ENCODE results near the gene KIF13A. TPM values are rescaled to one million over a fixed set of nuclear protein-coding genes. Genes with fewer than 3 reads are reported as not detected.
A peak's percentile ranks its signal among the peaks of the same experiment; 100 is the strongest.

Gene KIF13A
- total and polyA plus RNA-seq, 9 of the 15 experiments (the other 6 are each of a cell fraction or from before 2014, with no cell fraction given): 3.6 to 44.3 (median 29.7) TPM

DNA sequence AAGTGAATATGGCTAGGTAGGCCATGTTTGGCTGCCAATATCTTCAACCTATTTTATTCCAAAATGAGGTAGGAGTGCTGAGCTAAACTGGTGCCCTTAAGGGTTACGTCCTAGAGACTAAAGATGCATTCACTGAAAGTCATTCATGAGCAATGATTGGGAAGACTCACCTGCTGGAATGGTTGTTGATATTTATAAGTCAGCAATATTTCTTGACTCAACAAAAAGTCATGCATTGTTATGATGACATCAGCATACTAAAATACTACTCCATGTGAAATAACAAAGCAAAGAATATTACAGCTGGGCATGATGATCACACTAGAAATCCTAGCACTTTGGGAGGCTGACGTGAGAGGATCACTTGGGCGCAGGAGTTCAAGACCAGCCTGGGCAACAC, 263.1 kb downstream of the KIF13A start:
- ChIA-PET POLR2A (interaction anchor here (2.0 kb wide), 1 partner anchor 10 kb away, joined by 13 read pairs; no protein-coding TSS in a partner anchor), CTCF (ENCODE audit: low intra/inter-chr PET ratio) (no interaction called here)
- Histone ChIP-seq H2AFZ (ENCODE audit: low read depth, low read length) (peak overlapping the region; percentile 87; the same call in 1 of the 2 replicates), H3K4me3 (no peak overlapping the region), H3K36me3 (ENCODE audit: control insufficient read depth, insufficient read depth, low read length) (no peaks in the 10 kb centered on the region), H3K9ac (ENCODE audit: insufficient read depth in 1 of 2, low read depth in 2 of 2, low read length in 2 of 2) (no peak overlapping the region), H3K9me3 (replicated peaks; ENCODE audit: control insufficient read depth, insufficient read depth, low read depth, low read length) (no peaks in the 10 kb centered on the region), H3K27me3 (ENCODE audit: control insufficient read depth in 2 of 2, insufficient read depth in 2 of 2, low read length in 2 of 2) (no peaks in the 10 kb centered on the region), H3K4me1 (replicated peaks in 1 of 2; ENCODE audit: control insufficient read depth in 2 of 2, insufficient read depth in 2 of 2, low read length in 2 of 2) (peaks cover 4 to 7% of the 10 kb centered on the region in 2 experiments), H3K9me1 (ENCODE audit: control insufficient read depth, insufficient read depth, low read length) (no peaks in the 10 kb centered on the region), H3K27ac (ENCODE audit: extremely low read depth, low read depth, low read length) (no peak overlapping the region), H4K20me1 (replicated peaks; ENCODE audit: control insufficient read depth, insufficient read depth, low read length) (no peaks in the 10 kb centered on the region), H3K4me2 (ENCODE audit: insufficient read depth, low read length) (no peak overlapping the region), H3K79me2 (ENCODE audit: control insufficient read depth, insufficient read depth, low read length) (no peaks in the 10 kb centered on the region)
- no peak for DNase-seq (ENCODE audit: extremely low read depth in 1 of 4, low spot score in 3 of 4)
- FAIRE-seq: no peak
- ATAC-seq: no peak
- TF ChIP-seq CEBPG (CRISPR knock-in tag; IDR thresholded peaks at IDR 0.05) (no peak), CEBPG (tag; conservative IDR thresholded peaks at IDR 0.05 in 1 of 2, IDR thresholded peaks at IDR 0.05 in 1 of 2) (peak in 1 of 2 experiments; percentile 23; a peak in 1 of 4 replicates), HNRNPL (IDR thresholded peaks at IDR 0.05; ENCODE audit: low read depth, low read length) (no peak), ZNF175 (CRISPR knock-in tag; IDR thresholded peaks at IDR 0.05; ENCODE audit: low read depth) (0 out of 2 replicates have a peak, but pooled peaks have one; percentile 1), ZNF316 (IDR thresholded peaks at IDR 0.05) (peak; percentile 94), C11orf30 (IDR thresholded peaks at IDR 0.05; ENCODE audit: low read depth) (peak; percentile 87), HOXB6 (CRISPR knock-in tag; IDR thresholded peaks at IDR 0.05; ENCODE audit: borderline replicate concordance) (no peak), EP400 (IDR thresholded peaks at IDR 0.05) (0 out of 2 replicates have a peak, but pooled peaks have one; percentile 21), MAFF (IDR thresholded peaks at IDR 0.05; ENCODE audit: low read length) (peak; percentile 60; the same call in 1 of the 2 replicates), WHSC1 (IDR thresholded peaks at IDR 0.05; ENCODE audit: low read length) (no peak), MAFG (tag; conservative IDR thresholded peaks at IDR 0.05) (peak; percentile 80), MAFK (IDR thresholded peaks at IDR 0.05; ENCODE audit: low read length) (peak; percentile 67; the same call in 1 of the 2 replicates), MED1 (CRISPR knock-in tag; IDR thresholded peaks at IDR 0.05; ENCODE audit: borderline replicate concordance) (no peak)
- TF ChIP-seq, protein P1, sequence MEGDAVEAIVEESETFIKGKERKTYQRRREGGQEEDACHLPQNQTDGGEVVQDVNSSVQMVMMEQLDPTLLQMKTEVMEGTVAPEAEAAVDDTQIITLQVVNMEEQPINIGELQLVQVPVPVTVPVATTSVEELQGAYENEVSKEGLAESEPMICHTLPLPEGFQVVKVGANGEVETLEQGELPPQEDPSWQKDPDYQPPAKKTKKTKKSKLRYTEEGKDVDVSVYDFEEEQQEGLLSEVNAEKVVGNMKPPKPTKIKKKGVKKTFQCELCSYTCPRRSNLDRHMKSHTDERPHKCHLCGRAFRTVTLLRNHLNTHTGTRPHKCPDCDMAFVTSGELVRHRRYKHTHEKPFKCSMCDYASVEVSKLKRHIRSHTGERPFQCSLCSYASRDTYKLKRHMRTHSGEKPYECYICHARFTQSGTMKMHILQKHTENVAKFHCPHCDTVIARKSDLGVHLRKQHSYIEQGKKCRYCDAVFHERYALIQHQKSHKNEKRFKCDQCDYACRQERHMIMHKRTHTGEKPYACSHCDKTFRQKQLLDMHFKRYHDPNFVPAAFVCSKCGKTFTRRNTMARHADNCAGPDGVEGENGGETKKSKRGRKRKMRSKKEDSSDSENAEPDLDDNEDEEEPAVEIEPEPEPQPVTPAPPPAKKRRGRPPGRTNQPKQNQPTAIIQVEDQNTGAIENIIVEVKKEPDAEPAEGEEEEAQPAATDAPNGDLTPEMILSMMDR (IDR thresholded peaks at IDR 0.05 in 2 of 3, conservative IDR thresholded peaks at IDR 0.05 in 1 of 3; ENCODE audit: insufficient read depth in 2 of 3, low read depth in 1 of 3, low read length in 3 of 3): no peak
- TF ChIP-seq, protein P2, sequence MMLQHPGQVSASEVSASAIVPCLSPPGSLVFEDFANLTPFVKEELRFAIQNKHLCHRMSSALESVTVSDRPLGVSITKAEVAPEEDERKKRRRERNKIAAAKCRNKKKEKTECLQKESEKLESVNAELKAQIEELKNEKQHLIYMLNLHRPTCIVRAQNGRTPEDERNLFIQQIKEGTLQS (IDR thresholded peaks at IDR 0.05): peak; percentile 79
- TF ChIP-seq, protein P2 (CRISPR knock-in tag; conservative IDR thresholded peaks at IDR 0.05): no peak
- in situ Hi-C loops (cut with MboI) (no loop called here), intact Hi-C loops (cut with micrococcal nuclease) (no loop called here)
- no TSS peak for BruUV-seq (replicated peaks)
- WGBS (ENCODE audit: insufficient coverage, low coverage, missing lambda C conversion rate): 88% methylated on average over 3 of the region's 3 CpGs
